Activated gamma-delta T cell treated with Interleukin-2 at 50 U/mL for 16 hours (primary cell): ENCODE measurements around the gene FOXN1.
"Not testable (repeated sequence)": the region's sequence is repeated elsewhere in the genome, so short reads cannot be mapped to it uniquely, and the experiment has no call there.

ENCODE experiments used
- DNase-seq: peaks from one replicate; pipeline ENCODE4 v3.0.0-alpha.2; 2020

Gene FOXN1

GRCh38 chr17:28501421-28502284 is 4.5 kb upstream of the FOXN1 start:
- no peak for DNase-seq

GRCh38 chr17:28503420-28503819 is 2.7 kb upstream of the FOXN1 start:
- no peak for DNase-seq

- no peak for DNase-seq
Observed at GRCh38 chr17:28506763-28507487, 777 bp downstream of the FOXN1 start.

- DNase-seq, result no peak
Observed at GRCh38 chr17:28507567-28508203, 1.5 kb downstream of the FOXN1 start.

- no peak for DNase-seq
Observed at GRCh38 chr17:28508211-28508724, 2.1 kb downstream of the FOXN1 start.

- DNase-seq, result no peak
Observed at GRCh38 chr17:28509789-28510188, 3.6 kb downstream of the FOXN1 start.

- DNase-seq, result no peak
Observed at GRCh38 chr17:28511858-28512461, 5.8 kb downstream of the FOXN1 start.

- DNase-seq, result no peak
Observed at GRCh38 chr17:28513476-28513875, 7.3 kb downstream of the FOXN1 start.

- DNase-seq, result no peak
Observed at GRCh38 chr17:28514561-28515002, 8.4 kb downstream of the FOXN1 start.

- no peak for DNase-seq
Observed at GRCh38 chr17:28515518-28515917, 9.4 kb downstream of the FOXN1 start.

GRCh38 chr17:28518132-28518531 is 12.0 kb downstream of the FOXN1 start:
- no peak for DNase-seq

GRCh38 chr17:28518578-28518977 is 12.4 kb downstream of the FOXN1 start:
- no peak for DNase-seq

- DNase-seq, result no peak
Observed at GRCh38 chr17:28519236-28519635, 13.1 kb downstream of the FOXN1 start.

GRCh38 chr17:28520687-28521086 is 14.5 kb downstream of the FOXN1 start:
- DNase-seq, result no peak

GRCh38 chr17:28521311-28522085 is 15.3 kb downstream of the FOXN1 start:
- DNase-seq, result no peak

- DNase-seq, result not testable (repeated sequence)
Observed at GRCh38 chr17:28522281-28522680, 16.1 kb downstream of the FOXN1 start.

- DNase-seq, result no peak
Observed at GRCh38 chr17:28523186-28523585, 17.0 kb downstream of the FOXN1 start.

- no peak for DNase-seq
Observed at GRCh38 chr17:28523876-28524275, 17.7 kb downstream of the FOXN1 start.

GRCh38 chr17:28524476-28525424 is 18.6 kb downstream of the FOXN1 start:
- DNase-seq, result no peak

GRCh38 chr17:28526381-28526780 is 20.2 kb downstream of the FOXN1 start:
- no peak for DNase-seq

GRCh38 chr17:28527181-28527681 is 21.1 kb downstream of the FOXN1 start:
- DNase-seq, result no peak
